ELF-1 (cell line): ENCODE measurements around the gene ERVH48-1.
"Not testable (repeated sequence)": the region's sequence is repeated elsewhere in the genome, so short reads cannot be mapped to it uniquely, and the experiment has no call there.

Experiments
- DNase-seq: peaks from one replicate; pipeline ENCODE4 v3.0.0-alpha.2; 2016; ENCODE audit warnings: low read depth, low spot score

The ERVH48-1 gene

GRCh38 chr21:42939582-42940413 lies 14.4 kb upstream of the ERVH48-1 start:
- peak; percentile 9 for DNase-seq

- not testable (repeated sequence) for DNase-seq
Measured at GRCh38 chr21:42938606-42938995, 13.2 kb upstream of the ERVH48-1 start.

- peak; percentile 18 for DNase-seq
Measured at GRCh38 chr21:42937960-42938605, 12.7 kb upstream of the ERVH48-1 start.

- DNase-seq: peak; percentile 77
Measured at GRCh38 chr21:42937034-42937940, 11.9 kb upstream of the ERVH48-1 start.

- not testable (repeated sequence) for DNase-seq
Measured at GRCh38 chr21:42936360-42936759, 10.9 kb upstream of the ERVH48-1 start.

GRCh38 chr21:42933973-42934372 lies 8.5 kb upstream of the ERVH48-1 start:
- DNase-seq: not testable (repeated sequence)

- not testable (repeated sequence) for DNase-seq
Measured at GRCh38 chr21:42933137-42933970, 7.9 kb upstream of the ERVH48-1 start.

GRCh38 chr21:42932378-42933136 lies 7.1 kb upstream of the ERVH48-1 start:
- not testable (repeated sequence) for DNase-seq

- peak; percentile 69 for DNase-seq
Measured at GRCh38 chr21:42931560-42932235, 6.3 kb upstream of the ERVH48-1 start.

GRCh38 chr21:42929969-42930368 lies 4.5 kb upstream of the ERVH48-1 start:
- DNase-seq: peak; percentile 58

- DNase-seq: peak; percentile 60
Measured at GRCh38 chr21:42927474-42928200, 2.2 kb upstream of the ERVH48-1 start.

GRCh38 chr21:42924433-42924751 lies 1.0 kb downstream of the ERVH48-1 start:
- peak; percentile 61 for DNase-seq

GRCh38 chr21:42923553-42924432 lies 1.6 kb downstream of the ERVH48-1 start:
- DNase-seq: peak; percentile 98

- DNase-seq: peak; percentile 16
Measured at GRCh38 chr21:42922918-42923317, 2.5 kb downstream of the ERVH48-1 start.

- DNase-seq: no peak
Measured at GRCh38 chr21:42921927-42922326, 3.5 kb downstream of the ERVH48-1 start.

GRCh38 chr21:42918291-42918690 lies 7.1 kb downstream of the ERVH48-1 start:
- no peak for DNase-seq

- peak; percentile 24 for DNase-seq
Measured at GRCh38 chr21:42913476-42913875, 12.0 kb downstream of the ERVH48-1 start.

- DNase-seq: not testable (repeated sequence)
Measured at GRCh38 chr21:42911920-42912319, 13.5 kb downstream of the ERVH48-1 start.
